OCI-LY1 (cell line): ENCODE results near the gene CLEC16A.

Experiments
- H2AFZ ChIP-seq: fragments of 200-600 bp; sonication (generic), shearing (Covaris generic); 2 replicates; pipeline ENCODE4 v1.6.0; 2014; ENCODE audit warnings: antibody characterized with exemption, mild to moderate bottlenecking, low read length
- H3F3A ChIP-seq: fragments of 200-600 bp; sonication (generic), shearing (Covaris generic); 2 replicates; pipeline ENCODE4 v1.6.0; 2014; ENCODE audit warnings: mild to moderate bottlenecking, antibody characterized with exemption, low read length, moderate library complexity; ENCODE audit not compliant: insufficient read depth
- H3K27ac ChIP-seq: fragments of 200-600 bp; sonication (generic); 2 replicates; pipeline ENCODE4 v1.5.1; 2014; ENCODE audit warnings: low read length, mixed run types, mild to moderate bottlenecking, low read depth; ENCODE audit not compliant: poor library complexity, severe bottlenecking
- H3K27me3 ChIP-seq: fragments of 200-600 bp; sonication (generic); 2 replicates; pipeline ENCODE4 v1.6.0; 2014; ENCODE audit warnings: antibody characterized with exemption, mild to moderate bottlenecking, low read length, moderate library complexity; ENCODE audit not compliant: insufficient read depth
- H3K36me3 ChIP-seq: fragments of 200-600 bp; sonication (generic); 2 replicates; pipeline ENCODE4 v1.6.1; 2014; ENCODE audit warnings: mild to moderate bottlenecking, antibody characterized with exemption, low read length, moderate library complexity, mixed read lengths; ENCODE audit not compliant: insufficient read depth
- H3K4me1 ChIP-seq: fragments of 200-600 bp; sonication (generic); 2 replicates; pipeline ENCODE4 v1.5.1; 2014; ENCODE audit warnings: mild to moderate bottlenecking, low read length, moderate library complexity; ENCODE audit not compliant: insufficient read depth, severe bottlenecking
- H3K4me2 ChIP-seq: fragments of 200-600 bp; sonication (generic), shearing (Covaris generic); 2 replicates; pipeline ENCODE4 v1.6.1; 2014; ENCODE audit warnings: low read length
- H3K4me3 ChIP-seq: fragments of 200-600 bp; sonication (generic); 2 replicates; pipeline ENCODE4 v1.5.1; 2014; ENCODE audit warnings: low read length, low read depth, mild to moderate bottlenecking, mixed read lengths; ENCODE audit not compliant: poor library complexity, severe bottlenecking
- H3K79me2 ChIP-seq: fragments of 200-600 bp; shearing (Covaris generic); 2 replicates; pipeline ENCODE4 v1.6.1; 2016; ENCODE audit warnings: mixed run types, low read length, mixed read lengths; ENCODE audit not compliant: insufficient read depth
- H3K9ac ChIP-seq: fragments of 200-600 bp; sonication (generic), shearing (Covaris generic); 2 replicates; pipeline ENCODE4 v1.6.1; 2014; ENCODE audit warnings: mild to moderate bottlenecking, low read length, mixed read lengths
- H3K9me2 ChIP-seq: fragments of 200-600 bp; sonication (generic), shearing (Covaris generic); 2 replicates; pipeline ENCODE4 v1.6.1; 2014; ENCODE audit warnings: low read depth, mild to moderate bottlenecking, low read length, mixed read lengths
- H3K9me3 ChIP-seq: fragments of 200-600 bp; shearing (Covaris generic); 2 replicates; pipeline ENCODE4 v1.6.1; 2014; ENCODE audit warnings: low read length, mixed read lengths
- H4K20me1 ChIP-seq: fragments of 200-600 bp; sonication (generic), shearing (Covaris generic); 2 replicates; pipeline ENCODE4 v1.6.0; 2016; ENCODE audit warnings: mild to moderate bottlenecking, low read length; ENCODE audit not compliant: insufficient read depth
- EZH2 ChIP-seq: fragments of 200-600 bp; sonication (generic), shearing (Covaris generic); IDR thresholded peaks from 2 replicates; pipeline ENCODE4 v1.8.0; 2017; ENCODE audit warnings: borderline replicate concordance, mixed run types, mild to moderate bottlenecking, antibody characterized with exemption, low read length, moderate library complexity, mixed read lengths
- TF ChIP-seq, protein P1 (sequence below): fragments of 200-600 bp; sonication (generic), shearing (Covaris generic); IDR thresholded peaks from 2 replicates; pipeline ENCODE4 v1.5.1; 2017; ENCODE audit warnings: mild to moderate bottlenecking, antibody characterized with exemption, low read length, moderate library complexity, mixed read lengths

Gene CLEC16A

DNA sequence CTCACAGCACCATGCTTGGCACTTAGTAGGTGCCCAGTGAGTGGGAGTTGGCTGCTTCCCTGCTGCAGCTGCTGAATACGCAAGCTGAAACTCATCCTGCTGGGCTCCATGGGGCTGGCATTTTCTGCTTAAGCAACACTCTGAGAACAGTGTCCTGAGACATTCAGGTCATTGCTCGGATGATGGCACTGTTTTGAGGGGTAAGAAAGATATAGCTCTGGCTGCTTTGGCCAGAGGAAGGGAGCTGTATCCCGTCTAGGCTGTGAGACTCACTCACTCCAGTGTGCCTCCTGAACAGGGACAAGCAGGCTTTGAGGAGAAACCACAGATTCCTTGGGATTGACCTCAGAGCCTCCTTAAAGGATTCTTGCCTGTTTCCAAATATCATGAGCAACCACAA, 120.5 kb downstream of the CLEC16A start:
- Histone ChIP-seq H3K36me3 (peaks cover 25% of the 10 kb centered on the region; the same call in 1 of the 2 replicates), H3K9me3 (no peaks in the 10 kb centered on the region), H4K20me1 (no peaks in the 10 kb centered on the region), H3K27ac (no peak overlapping the region), H3F3A (no peaks in the 10 kb centered on the region), H3K4me1 (peaks cover 19% of the 10 kb centered on the region), H3K79me2 (no peaks in the 10 kb centered on the region), H3K9ac (no peak overlapping the region), H3K4me3 (no peak overlapping the region), H3K4me2 (no peak overlapping the region), H3K27me3 (no peaks in the 10 kb centered on the region), H3K9me2 (no peaks in the 10 kb centered on the region), H2AFZ (no peak overlapping the region)
- TF ChIP-seq EZH2: no peak
- TF ChIP-seq, protein P1, sequence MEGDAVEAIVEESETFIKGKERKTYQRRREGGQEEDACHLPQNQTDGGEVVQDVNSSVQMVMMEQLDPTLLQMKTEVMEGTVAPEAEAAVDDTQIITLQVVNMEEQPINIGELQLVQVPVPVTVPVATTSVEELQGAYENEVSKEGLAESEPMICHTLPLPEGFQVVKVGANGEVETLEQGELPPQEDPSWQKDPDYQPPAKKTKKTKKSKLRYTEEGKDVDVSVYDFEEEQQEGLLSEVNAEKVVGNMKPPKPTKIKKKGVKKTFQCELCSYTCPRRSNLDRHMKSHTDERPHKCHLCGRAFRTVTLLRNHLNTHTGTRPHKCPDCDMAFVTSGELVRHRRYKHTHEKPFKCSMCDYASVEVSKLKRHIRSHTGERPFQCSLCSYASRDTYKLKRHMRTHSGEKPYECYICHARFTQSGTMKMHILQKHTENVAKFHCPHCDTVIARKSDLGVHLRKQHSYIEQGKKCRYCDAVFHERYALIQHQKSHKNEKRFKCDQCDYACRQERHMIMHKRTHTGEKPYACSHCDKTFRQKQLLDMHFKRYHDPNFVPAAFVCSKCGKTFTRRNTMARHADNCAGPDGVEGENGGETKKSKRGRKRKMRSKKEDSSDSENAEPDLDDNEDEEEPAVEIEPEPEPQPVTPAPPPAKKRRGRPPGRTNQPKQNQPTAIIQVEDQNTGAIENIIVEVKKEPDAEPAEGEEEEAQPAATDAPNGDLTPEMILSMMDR: no peak

DNA sequence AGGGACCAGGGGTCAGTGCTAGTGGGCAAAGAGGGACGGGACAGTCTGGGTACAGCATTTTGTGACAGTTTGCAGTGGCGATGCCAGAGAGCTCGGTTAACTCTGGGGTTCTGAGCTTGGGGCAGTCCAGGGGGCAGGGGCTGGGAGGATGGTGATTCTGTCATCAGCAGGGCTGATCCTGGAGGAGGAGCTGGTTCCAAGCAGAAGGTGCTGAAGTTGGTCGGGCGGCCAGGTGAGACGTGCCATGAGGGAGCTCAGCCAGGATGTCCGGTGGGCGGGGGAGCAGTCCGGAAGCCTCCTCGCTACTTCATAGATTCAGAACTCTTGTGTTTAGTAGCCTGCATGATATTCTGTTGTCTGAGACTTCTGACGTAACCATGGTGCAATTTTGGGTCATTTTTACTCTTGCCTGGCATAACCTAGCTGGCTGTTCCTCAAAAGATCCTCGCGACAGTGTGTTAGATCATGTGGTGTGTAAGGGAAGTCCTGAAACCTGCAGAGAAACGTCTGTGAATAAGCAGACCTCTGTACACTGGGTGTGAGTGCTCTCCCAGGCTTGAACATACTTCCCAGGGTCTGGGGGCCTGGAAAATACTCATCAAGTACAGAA, 122.0 kb downstream of the CLEC16A start:
- Histone ChIP-seq H3K9me3 (no peaks in the 10 kb centered on the region), H3K4me2 (no peak overlapping the region; the same call in 1 of the 2 replicates), H2AFZ (no peak overlapping the region), H3K27ac (no peak overlapping the region), H3K36me3 (peaks cover 16% of the 10 kb centered on the region; the same call in 1 of the 2 replicates), H3K9me2 (no peaks in the 10 kb centered on the region), H3K27me3 (no peaks in the 10 kb centered on the region), H3K4me3 (no peak overlapping the region), H4K20me1 (no peaks in the 10 kb centered on the region), H3K4me1 (peaks cover 19% of the 10 kb centered on the region), H3K79me2 (no peaks in the 10 kb centered on the region), H3K9ac (no peak overlapping the region; the same call in 1 of the 2 replicates), H3F3A (no peaks in the 10 kb centered on the region)
- TF ChIP-seq EZH2: no peak
- TF ChIP-seq, protein P1: no peak

DNA sequence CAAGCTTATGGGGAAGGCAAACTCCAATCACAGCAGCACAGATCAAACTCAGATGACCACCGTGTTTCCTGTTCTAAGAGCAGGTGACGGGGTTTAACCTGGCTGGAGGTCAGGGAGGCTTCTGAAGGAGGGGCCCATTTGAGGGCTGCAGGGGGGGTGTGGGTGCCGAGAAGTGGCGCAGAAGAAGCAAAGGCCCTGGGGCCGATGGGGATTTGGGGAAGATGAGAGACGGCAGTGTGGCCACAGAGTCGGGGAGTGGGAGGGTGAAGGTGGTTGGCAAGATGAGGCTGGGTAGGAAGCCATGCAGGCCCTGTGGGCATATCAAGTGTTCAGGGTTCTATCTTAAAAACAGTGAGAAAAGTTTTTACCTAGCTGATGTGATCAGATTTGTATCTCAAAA, 122.9 kb downstream of the CLEC16A start:
- no peak overlapping the region for H3K9ac ChIP-seq
- no peaks in the 10 kb centered on the region for H3K27me3 ChIP-seq
- no peak overlapping the region for H3K4me3 ChIP-seq
- TF ChIP-seq, protein P1: no peak
- TF ChIP-seq EZH2: no peak
- no peaks in the 10 kb centered on the region for H3K9me3 ChIP-seq
- no peak overlapping the region for H3K27ac ChIP-seq
- H3K36me3 ChIP-seq: peaks cover 13% of the 10 kb centered on the region; the same call in 1 of the 2 replicates
- H3K4me1 ChIP-seq: peaks cover 19% of the 10 kb centered on the region
- no peaks in the 10 kb centered on the region for H3F3A ChIP-seq
- H3K79me2 ChIP-seq: no peaks in the 10 kb centered on the region
- no peak overlapping the region for H3K4me2 ChIP-seq
- H3K9me2 ChIP-seq: no peaks in the 10 kb centered on the region
- no peaks in the 10 kb centered on the region for H4K20me1 ChIP-seq
- no peak overlapping the region for H2AFZ ChIP-seq
